Activated CD4-positive, alpha-beta T cell treated with anti-CD3 and anti-CD28 coated beads, Interleukin-2, amount 10 ng/mL, durations not matched to agents 7 days and 5 days (primary cell): ENCODE measurements around the gene IL17RD. TPM values are rescaled to one million over a fixed set of nuclear protein-coding genes. Genes with fewer than 3 reads are reported as not detected.

Source experiments
- CTCF ChIA-PET: fragments of 350-600 bp; sonication (Branson Sonifier 250); formaldehyde crosslinking; loops from one replicate; lab custom pipeline; 2021; ENCODE audit warnings: antibody characterized with exemption; lab: Charles Lee
- POLR2A ChIA-PET: fragments of 350-600 bp; sonication (Branson Sonifier 250); formaldehyde crosslinking; loops from one replicate; lab custom pipeline; 2021; ENCODE audit warnings: antibody characterized with exemption; lab: Charles Lee
- DNase-seq: peaks from one replicate; pipeline ENCODE4 v3.0.0-alpha.2; 2020
- H3K27ac Mint-ChIP-seq: one replicate; pipeline ENCODE4 v1.8.0; 2021; ENCODE audit warnings: mild to moderate bottlenecking, moderate library complexity, mixed read lengths
- H3K27me3 Mint-ChIP-seq: one replicate; pipeline ENCODE4 v1.8.0; 2021; ENCODE audit warnings: mixed read lengths
- H3K36me3 Mint-ChIP-seq: one replicate; pipeline ENCODE4 v1.8.0; 2021; ENCODE audit warnings: low read depth, mixed read lengths
- H3K4me1 Mint-ChIP-seq: one replicate; pipeline ENCODE4 v1.8.0; 2021; ENCODE audit warnings: mixed read lengths
- H3K4me3 Mint-ChIP-seq: one replicate; pipeline ENCODE4 v1.8.0; 2021; ENCODE audit warnings: mild to moderate bottlenecking, moderate library complexity, mixed read lengths
- H3K9me3 Mint-ChIP-seq: one replicate; pipeline ENCODE4 v1.8.0; 2021; ENCODE audit warnings: mixed read lengths
- total RNA-seq, 2 experiments: library from RNA; stranded (reverse); gene quantifications; one replicate each; pipeline ENCODE4 v1.2.3, GENCODE V29; 2021

The IL17RD gene
- total RNA-seq, 2 experiments from 2014 or later = not detected

GRCh38 chr3:57154470-57155309 is 10.5 kb downstream of the IL17RD start:
- Mint-ChIP-seq H3K27me3 (peaks cover 45% of the 10 kb centered on the region), H3K9me3 (no peaks in the 10 kb centered on the region), H3K4me3 (no peak overlapping the region), H3K27ac (no peak overlapping the region), H3K36me3 (no peaks in the 10 kb centered on the region), H3K4me1 (peaks cover 15% of the 10 kb centered on the region)
- CTCF ChIA-PET = interaction anchor here (0.6 to 1.0 kb wide), 3 partner anchors 16 to 590 kb away, joined by 3 to 4 read pairs (median 3); no protein-coding TSS in a partner anchor
- no peak for DNase-seq
- POLR2A ChIA-PET = no interaction called here

- CTCF ChIA-PET = no interaction called here
- no peak overlapping the region for H3K4me3 Mint-ChIP-seq
- POLR2A ChIA-PET = no interaction called here
- no peak for DNase-seq
- no peaks in the 10 kb centered on the region for H3K36me3 Mint-ChIP-seq
- H3K9me3 Mint-ChIP-seq = no peaks in the 10 kb centered on the region
- H3K27ac Mint-ChIP-seq = no peak overlapping the region
- peaks cover 44% of the 10 kb centered on the region for H3K27me3 Mint-ChIP-seq
- no peaks in the 10 kb centered on the region for H3K4me1 Mint-ChIP-seq
Measured at GRCh38 chr3:57152151-57153143, 12.7 kb downstream of the IL17RD start.

GRCh38 chr3:57151749-57152148 is 13.4 kb downstream of the IL17RD start:
- CTCF ChIA-PET = no interaction called here
- H3K27ac Mint-ChIP-seq = no peak overlapping the region
- no peak for DNase-seq
- H3K4me1 Mint-ChIP-seq = no peaks in the 10 kb centered on the region
- H3K36me3 Mint-ChIP-seq = no peaks in the 10 kb centered on the region
- POLR2A ChIA-PET = no interaction called here
- H3K4me3 Mint-ChIP-seq = no peak overlapping the region
- H3K27me3 Mint-ChIP-seq = peaks cover 43% of the 10 kb centered on the region
- no peaks in the 10 kb centered on the region for H3K9me3 Mint-ChIP-seq

DNA sequence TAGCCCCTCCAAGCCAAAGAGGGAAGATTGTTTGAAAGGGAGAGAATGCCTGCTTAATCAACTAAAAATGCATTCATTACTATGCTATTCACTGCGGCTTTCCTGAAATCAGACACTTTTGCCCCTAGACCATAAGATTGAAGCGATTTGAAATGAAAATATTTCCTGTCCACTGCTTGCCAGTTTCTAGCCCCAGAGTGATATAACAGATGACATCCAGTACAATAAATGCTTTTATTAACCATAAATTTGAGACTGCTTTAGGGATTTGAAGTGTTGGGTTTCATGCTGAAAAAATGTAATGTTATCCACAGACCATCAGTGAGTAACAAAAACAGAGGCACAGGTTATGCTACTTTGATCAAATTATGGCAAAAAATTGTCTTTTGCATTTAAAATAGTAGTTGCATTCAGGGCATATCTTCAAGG is 14.1 kb downstream of the IL17RD start:
- Mint-ChIP-seq H3K9me3 (no peaks in the 10 kb centered on the region), H3K27me3 (peaks cover 38% of the 10 kb centered on the region), H3K36me3 (no peaks in the 10 kb centered on the region), H3K4me3 (no peak overlapping the region), H3K27ac (no peak overlapping the region), H3K4me1 (no peaks in the 10 kb centered on the region)
- ChIA-PET CTCF (no interaction called here), POLR2A (no interaction called here)
- DNase-seq = no peak

DNA sequence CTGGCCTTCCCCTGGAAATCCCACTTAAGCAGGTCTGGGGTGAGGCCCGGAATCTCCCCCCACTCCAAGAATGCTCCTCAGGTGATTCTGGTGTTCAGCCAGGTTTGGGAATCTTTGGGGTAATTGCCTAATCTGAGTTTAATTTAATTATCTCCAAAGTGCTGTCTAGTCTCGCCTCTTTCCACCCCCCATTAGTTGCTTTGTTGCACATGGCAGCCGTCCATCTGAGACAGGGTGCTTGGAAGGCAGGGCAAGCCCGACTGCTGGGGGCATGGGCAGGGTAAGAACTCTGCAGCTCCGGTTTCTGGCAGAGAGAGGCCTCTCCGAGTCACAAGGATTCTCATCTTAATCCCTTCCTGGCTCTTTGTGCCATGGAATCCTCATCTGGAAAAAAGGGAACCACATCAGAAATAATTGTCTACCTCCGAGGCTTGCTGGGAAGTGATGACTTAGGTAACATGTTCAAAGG is 15.0 kb downstream of the IL17RD start:
- Mint-ChIP-seq H3K4me3 (no peak overlapping the region), H3K27me3 (peaks cover 35% of the 10 kb centered on the region), H3K27ac (no peak overlapping the region), H3K9me3 (no peaks in the 10 kb centered on the region), H3K36me3 (no peaks in the 10 kb centered on the region), H3K4me1 (no peaks in the 10 kb centered on the region)
- ChIA-PET POLR2A (no interaction called here), CTCF (no interaction called here)
- no peak for DNase-seq

DNA sequence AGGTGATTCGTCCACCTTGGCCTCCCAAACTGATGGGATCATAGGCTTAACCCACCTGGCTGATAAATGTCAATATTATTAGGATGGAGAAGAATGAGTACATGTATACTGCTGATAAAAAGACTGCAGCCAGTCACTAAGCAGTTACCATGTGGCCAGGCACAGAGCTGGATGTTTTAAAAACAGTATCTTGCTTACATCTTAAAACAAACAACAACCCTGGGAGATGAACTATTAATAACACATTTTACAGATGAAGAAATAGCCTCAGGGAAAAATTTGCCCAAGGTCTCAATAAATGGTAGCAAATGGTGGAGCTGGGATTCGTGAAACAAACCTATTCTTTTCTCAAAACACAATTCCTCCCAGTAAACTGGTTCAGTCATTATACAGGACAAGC is 18.1 kb downstream of the IL17RD start:
- Mint-ChIP-seq H3K4me1 (no peaks in the 10 kb centered on the region), H3K27ac (no peak overlapping the region), H3K27me3 (peaks cover 40% of the 10 kb centered on the region), H3K4me3 (no peak overlapping the region), H3K9me3 (no peaks in the 10 kb centered on the region), H3K36me3 (no peaks in the 10 kb centered on the region)
- ChIA-PET CTCF (interaction anchor here (0.5 to 1.4 kb wide), 3 partner anchors 19 to 31 kb away, joined by 3 read pairs; no protein-coding TSS in a partner anchor), POLR2A (no interaction called here)
- no peak for DNase-seq

GRCh38 chr3:57145852-57146251 is 19.3 kb downstream of the IL17RD start:
- ChIA-PET POLR2A (no interaction called here), CTCF (interaction anchor here (2.2 kb wide), 1 partner anchor 9 kb away, joined by 6 read pairs; no protein-coding TSS in a partner anchor)
- Mint-ChIP-seq H3K36me3 (no peaks in the 10 kb centered on the region), H3K27me3 (peaks cover 37% of the 10 kb centered on the region), H3K4me3 (no peak overlapping the region), H3K4me1 (no peaks in the 10 kb centered on the region), H3K27ac (no peak overlapping the region), H3K9me3 (no peaks in the 10 kb centered on the region)
- DNase-seq = no peak

GRCh38 chr3:57144952-57145351 is 20.2 kb downstream of the IL17RD start:
- peaks cover 39% of the 10 kb centered on the region for H3K27me3 Mint-ChIP-seq
- H3K36me3 Mint-ChIP-seq = no peaks in the 10 kb centered on the region
- ChIA-PET POLR2A (no interaction called here), CTCF (interaction anchor here (1.1 to 2.2 kb wide), 2 partner anchors 8 to 47 kb away, joined by 3 to 6 read pairs; no protein-coding TSS in a partner anchor)
- DNase-seq = no peak
- H3K27ac Mint-ChIP-seq = no peak overlapping the region
- no peaks in the 10 kb centered on the region for H3K4me1 Mint-ChIP-seq
- H3K9me3 Mint-ChIP-seq = no peaks in the 10 kb centered on the region
- no peak overlapping the region for H3K4me3 Mint-ChIP-seq

DNA sequence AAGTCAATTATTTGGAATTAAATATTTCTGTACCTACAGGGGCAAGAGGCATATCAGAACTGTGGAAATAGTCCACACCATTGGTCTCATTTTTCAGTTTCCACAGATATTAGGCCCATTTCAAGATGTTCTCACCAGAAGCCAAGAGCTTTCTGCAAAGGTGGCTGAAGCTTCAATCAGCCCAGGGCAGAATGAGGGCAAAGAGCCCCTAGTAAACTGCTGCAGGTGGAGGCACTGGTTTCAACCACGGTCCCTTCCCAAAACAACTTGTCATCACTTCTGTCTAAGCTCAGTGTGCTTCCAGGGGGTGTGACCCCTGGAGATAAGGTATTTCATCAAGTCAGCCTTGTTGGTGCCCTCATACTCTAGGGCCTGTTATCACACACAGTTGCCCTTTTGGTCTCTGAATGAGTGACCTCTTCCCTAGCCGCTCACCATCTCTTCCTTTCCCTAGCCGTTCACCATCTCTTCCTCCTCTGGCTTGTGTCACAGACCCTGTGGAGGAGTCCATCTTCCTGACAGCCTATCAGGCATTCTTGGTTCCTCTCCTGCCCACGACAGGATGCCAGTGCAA is 21.2 kb downstream of the IL17RD start:
- no peak for DNase-seq
- H3K27ac Mint-ChIP-seq = no peak overlapping the region
- ChIA-PET POLR2A (no interaction called here), CTCF (interaction anchor here (0.9 to 1.1 kb wide), 2 partner anchors 14 to 46 kb away, joined by 3 to 4 read pairs; no protein-coding TSS in a partner anchor)
- H3K4me3 Mint-ChIP-seq = no peak overlapping the region
- H3K36me3 Mint-ChIP-seq = no peaks in the 10 kb centered on the region
- H3K4me1 Mint-ChIP-seq = no peaks in the 10 kb centered on the region
- peaks cover 43% of the 10 kb centered on the region for H3K27me3 Mint-ChIP-seq
- H3K9me3 Mint-ChIP-seq = no peaks in the 10 kb centered on the region

GRCh38 chr3:57142411-57142723 is 22.8 kb downstream of the IL17RD start:
- DNase-seq = no peak
- Mint-ChIP-seq H3K9me3 (no peaks in the 10 kb centered on the region), H3K36me3 (no peaks in the 10 kb centered on the region), H3K4me1 (no peaks in the 10 kb centered on the region), H3K4me3 (no peak overlapping the region), H3K27me3 (peaks cover 48% of the 10 kb centered on the region), H3K27ac (no peak overlapping the region)
- CTCF ChIA-PET = no interaction called here
- POLR2A ChIA-PET = no interaction called here

GRCh38 chr3:57141719-57142410 is 23.3 kb downstream of the IL17RD start:
- Mint-ChIP-seq H3K9me3 (no peaks in the 10 kb centered on the region), H3K36me3 (no peaks in the 10 kb centered on the region), H3K27ac (no peak overlapping the region), H3K4me3 (no peak overlapping the region), H3K4me1 (no peaks in the 10 kb centered on the region), H3K27me3 (peaks cover 48% of the 10 kb centered on the region)
- CTCF ChIA-PET = no interaction called here
- POLR2A ChIA-PET = no interaction called here
- DNase-seq = no peak

DNA sequence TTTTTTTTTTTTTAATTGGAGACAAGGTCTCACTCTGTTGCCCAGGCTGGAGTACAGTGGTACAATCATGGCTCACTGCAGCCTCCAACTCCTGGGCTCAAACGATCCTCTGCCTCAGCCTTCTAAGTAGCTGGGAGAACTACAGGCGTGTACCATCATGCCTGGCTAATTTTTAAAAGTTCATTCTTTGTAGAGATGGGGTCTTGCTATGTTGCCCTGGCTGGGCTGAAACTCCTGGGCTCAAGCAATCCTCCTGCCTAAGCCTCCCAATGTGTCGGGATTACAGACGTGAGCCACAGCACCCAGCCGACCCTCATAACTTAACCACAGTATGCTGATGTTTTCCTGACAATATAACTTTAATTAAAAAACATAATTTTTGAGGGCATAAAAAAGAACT is 24.3 kb downstream of the IL17RD start:
- H3K4me3 Mint-ChIP-seq = no peak overlapping the region
- no peaks in the 10 kb centered on the region for H3K36me3 Mint-ChIP-seq
- POLR2A ChIA-PET = no interaction called here
- H3K9me3 Mint-ChIP-seq = no peaks in the 10 kb centered on the region
- H3K27me3 Mint-ChIP-seq = peaks cover 48% of the 10 kb centered on the region
- no peaks in the 10 kb centered on the region for H3K4me1 Mint-ChIP-seq
- DNase-seq = no peak
- H3K27ac Mint-ChIP-seq = no peak overlapping the region
- CTCF ChIA-PET = interaction anchor here (1.2 kb wide), 1 partner anchor 8 kb away, joined by 4 read pairs; no protein-coding TSS in a partner anchor
